WTC11 (cell line): ENCODE results near the gene SLIT3. TPM values are rescaled to one million over a fixed set of nuclear protein-coding genes. Genes with fewer than 3 reads are reported as not detected.

Experiments used
- ATF1 ChIP-seq: sonication (generic); formaldehyde crosslinking; IDR thresholded peaks from 2 replicates; pipeline ENCODE4 v1.8.1; 2023; ENCODE audit warnings: mild to moderate bottlenecking, moderate library complexity, missing genetic modification reagents
- CREM ChIP-seq: sonication (generic); formaldehyde crosslinking; IDR thresholded peaks from 2 replicates; pipeline ENCODE4 v1.8.1; 2022; ENCODE audit warnings: mild to moderate bottlenecking, missing genetic modification reagents, moderate library complexity
- JAZF1 ChIP-seq: fragments of 250-450 bp; sonication (Bioruptor Pico); IDR thresholded peaks from 2 replicates; pipeline ENCODE4 v1.9.0; 2021; ENCODE audit warnings: moderate library complexity, mild to moderate bottlenecking, inconsistent platforms
- JUN ChIP-seq: sonication (generic); formaldehyde crosslinking; IDR thresholded peaks from 2 replicates; pipeline ENCODE4 v1.8.0; 2023; ENCODE audit warnings: mild to moderate bottlenecking, missing genetic modification reagents
- NFYB ChIP-seq: sonication (generic); formaldehyde crosslinking; conservative IDR thresholded peaks from 2 replicates; pipeline ENCODE4 v1.8.0; 2022; ENCODE audit warnings: low read depth, missing genetic modification reagents
- NR3C1 ChIP-seq: sonication (generic); formaldehyde crosslinking; conservative IDR thresholded peaks from 2 replicates; pipeline ENCODE4 v1.8.1; 2023; ENCODE audit warnings: low read depth, mild to moderate bottlenecking, missing genetic modification reagents
- PRRX2 ChIP-seq: fragments of 250-450 bp; sonication (Bioruptor Pico); IDR thresholded peaks from 2 replicates; pipeline ENCODE4 v1.8.0; 2021; ENCODE audit warnings: mild to moderate bottlenecking
- SMAD4 ChIP-seq: sonication (generic); formaldehyde crosslinking; IDR thresholded peaks from 2 replicates; pipeline ENCODE4 v1.8.0; 2022; ENCODE audit warnings: mild to moderate bottlenecking, missing genetic modification reagents
- ZNF396 ChIP-seq: fragments of 250-450 bp; sonication (Bioruptor Pico); IDR thresholded peaks from 2 replicates; pipeline ENCODE4 v1.8.0; 2021; ENCODE audit warnings: mild to moderate bottlenecking, moderate library complexity, borderline replicate concordance
- total RNA-seq: library from RNA; stranded (reverse); gene quantifications from 3 replicates; pipeline ENCODE4 v1.2.3, GENCODE V29; 2021
- TF ChIP-seq, protein P1 (sequence below): fragments of 250-450 bp; sonication (Bioruptor Pico); IDR thresholded peaks from 2 replicates; pipeline ENCODE4 v1.9.0; 2021; ENCODE audit warnings: mild to moderate bottlenecking, borderline replicate concordance
- TF ChIP-seq, protein P2 (sequence below): sonication (generic); formaldehyde crosslinking; IDR thresholded peaks from 2 replicates; pipeline ENCODE4 v1.8.0; 2022; ENCODE audit warnings: mild to moderate bottlenecking, missing genetic modification reagents
- TF ChIP-seq, protein P3 (sequence below): fragments of 250-450 bp; sonication (Bioruptor Pico); IDR thresholded peaks from 2 replicates; pipeline ENCODE4 v1.9.0; 2021; ENCODE audit warnings: mild to moderate bottlenecking
- TF ChIP-seq, protein P4 (sequence below): sonication (generic); formaldehyde crosslinking; IDR thresholded peaks from 2 replicates; pipeline ENCODE4 v1.8.0; 2023; ENCODE audit warnings: mild to moderate bottlenecking, missing genetic modification reagents
- TF ChIP-seq, protein P5 (sequence below): sonication (generic); formaldehyde crosslinking; IDR thresholded peaks from 2 replicates; pipeline ENCODE4 v1.8.1; 2022; ENCODE audit warnings: low read depth, mild to moderate bottlenecking, moderate library complexity, missing genetic modification reagents, borderline replicate concordance
- TF ChIP-seq, protein P6 (sequence below): fragments of 250-450 bp; sonication (Bioruptor Pico); IDR thresholded peaks from 2 replicates; pipeline ENCODE4 v1.9.0; 2021; ENCODE audit warnings: moderate library complexity, mild to moderate bottlenecking, inconsistent platforms, borderline replicate concordance

SLIT3 gene
- total RNA-seq, 1 experiment from 2014 or later, result 1.9 TPM

DNA sequence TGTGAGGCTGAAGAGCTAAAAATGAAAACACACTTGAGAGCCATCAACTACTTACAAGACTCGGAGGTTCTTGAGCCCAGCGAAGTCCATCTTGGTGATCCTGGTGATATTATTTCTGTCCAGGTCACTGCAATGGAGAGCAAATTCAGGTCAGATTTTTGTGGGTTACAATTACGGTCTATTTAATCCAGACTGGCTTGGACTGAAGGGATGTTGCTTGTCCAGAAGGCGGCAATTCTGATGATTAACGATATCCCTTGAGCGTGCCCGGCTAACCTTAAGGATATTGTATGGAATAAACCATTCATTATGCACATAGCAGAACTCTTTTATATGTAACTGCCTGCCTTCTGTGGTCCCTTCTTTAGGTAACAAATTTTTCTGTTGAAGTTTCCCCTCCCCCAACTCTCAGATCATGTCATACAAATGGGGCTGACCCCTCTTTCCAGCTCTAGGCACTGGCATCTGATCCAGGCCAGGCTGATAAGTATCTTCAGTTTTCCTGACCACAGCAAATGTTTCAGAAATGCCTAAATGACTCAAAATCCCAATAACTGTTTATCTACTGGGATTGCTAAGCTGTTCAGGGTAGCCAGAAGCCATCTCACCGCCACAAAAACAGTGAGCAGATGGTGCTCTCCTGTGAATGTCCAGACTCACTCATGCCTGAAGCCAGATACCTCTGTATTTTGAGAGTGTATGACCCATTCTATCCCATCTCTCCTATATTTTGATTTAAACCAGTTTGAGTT, 49.4 kb downstream of the SLIT3 start (continued):
- TF ChIP-seq, protein P1, sequence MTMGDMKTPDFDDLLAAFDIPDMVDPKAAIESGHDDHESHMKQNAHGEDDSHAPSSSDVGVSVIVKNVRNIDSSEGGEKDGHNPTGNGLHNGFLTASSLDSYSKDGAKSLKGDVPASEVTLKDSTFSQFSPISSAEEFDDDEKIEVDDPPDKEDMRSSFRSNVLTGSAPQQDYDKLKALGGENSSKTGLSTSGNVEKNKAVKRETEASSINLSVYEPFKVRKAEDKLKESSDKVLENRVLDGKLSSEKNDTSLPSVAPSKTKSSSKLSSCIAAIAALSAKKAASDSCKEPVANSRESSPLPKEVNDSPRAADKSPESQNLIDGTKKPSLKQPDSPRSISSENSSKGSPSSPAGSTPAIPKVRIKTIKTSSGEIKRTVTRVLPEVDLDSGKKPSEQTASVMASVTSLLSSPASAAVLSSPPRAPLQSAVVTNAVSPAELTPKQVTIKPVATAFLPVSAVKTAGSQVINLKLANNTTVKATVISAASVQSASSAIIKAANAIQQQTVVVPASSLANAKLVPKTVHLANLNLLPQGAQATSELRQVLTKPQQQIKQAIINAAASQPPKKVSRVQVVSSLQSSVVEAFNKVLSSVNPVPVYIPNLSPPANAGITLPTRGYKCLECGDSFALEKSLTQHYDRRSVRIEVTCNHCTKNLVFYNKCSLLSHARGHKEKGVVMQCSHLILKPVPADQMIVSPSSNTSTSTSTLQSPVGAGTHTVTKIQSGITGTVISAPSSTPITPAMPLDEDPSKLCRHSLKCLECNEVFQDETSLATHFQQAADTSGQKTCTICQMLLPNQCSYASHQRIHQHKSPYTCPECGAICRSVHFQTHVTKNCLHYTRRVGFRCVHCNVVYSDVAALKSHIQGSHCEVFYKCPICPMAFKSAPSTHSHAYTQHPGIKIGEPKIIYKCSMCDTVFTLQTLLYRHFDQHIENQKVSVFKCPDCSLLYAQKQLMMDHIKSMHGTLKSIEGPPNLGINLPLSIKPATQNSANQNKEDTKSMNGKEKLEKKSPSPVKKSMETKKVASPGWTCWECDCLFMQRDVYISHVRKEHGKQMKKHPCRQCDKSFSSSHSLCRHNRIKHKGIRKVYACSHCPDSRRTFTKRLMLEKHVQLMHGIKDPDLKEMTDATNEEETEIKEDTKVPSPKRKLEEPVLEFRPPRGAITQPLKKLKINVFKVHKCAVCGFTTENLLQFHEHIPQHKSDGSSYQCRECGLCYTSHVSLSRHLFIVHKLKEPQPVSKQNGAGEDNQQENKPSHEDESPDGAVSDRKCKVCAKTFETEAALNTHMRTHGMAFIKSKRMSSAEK (CRISPR knock-in tag), result no peak
- no peak for TF ChIP-seq PRRX2 (CRISPR knock-in tag)
- no peak for TF ChIP-seq JAZF1
- TF ChIP-seq, protein P2, sequence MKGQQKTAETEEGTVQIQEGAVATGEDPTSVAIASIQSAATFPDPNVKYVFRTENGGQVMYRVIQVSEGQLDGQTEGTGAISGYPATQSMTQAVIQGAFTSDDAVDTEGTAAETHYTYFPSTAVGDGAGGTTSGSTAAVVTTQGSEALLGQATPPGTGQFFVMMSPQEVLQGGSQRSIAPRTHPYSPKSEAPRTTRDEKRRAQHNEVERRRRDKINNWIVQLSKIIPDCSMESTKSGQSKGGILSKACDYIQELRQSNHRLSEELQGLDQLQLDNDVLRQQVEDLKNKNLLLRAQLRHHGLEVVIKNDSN (CRISPR knock-in tag), result no peak
- TF ChIP-seq, protein P3, sequence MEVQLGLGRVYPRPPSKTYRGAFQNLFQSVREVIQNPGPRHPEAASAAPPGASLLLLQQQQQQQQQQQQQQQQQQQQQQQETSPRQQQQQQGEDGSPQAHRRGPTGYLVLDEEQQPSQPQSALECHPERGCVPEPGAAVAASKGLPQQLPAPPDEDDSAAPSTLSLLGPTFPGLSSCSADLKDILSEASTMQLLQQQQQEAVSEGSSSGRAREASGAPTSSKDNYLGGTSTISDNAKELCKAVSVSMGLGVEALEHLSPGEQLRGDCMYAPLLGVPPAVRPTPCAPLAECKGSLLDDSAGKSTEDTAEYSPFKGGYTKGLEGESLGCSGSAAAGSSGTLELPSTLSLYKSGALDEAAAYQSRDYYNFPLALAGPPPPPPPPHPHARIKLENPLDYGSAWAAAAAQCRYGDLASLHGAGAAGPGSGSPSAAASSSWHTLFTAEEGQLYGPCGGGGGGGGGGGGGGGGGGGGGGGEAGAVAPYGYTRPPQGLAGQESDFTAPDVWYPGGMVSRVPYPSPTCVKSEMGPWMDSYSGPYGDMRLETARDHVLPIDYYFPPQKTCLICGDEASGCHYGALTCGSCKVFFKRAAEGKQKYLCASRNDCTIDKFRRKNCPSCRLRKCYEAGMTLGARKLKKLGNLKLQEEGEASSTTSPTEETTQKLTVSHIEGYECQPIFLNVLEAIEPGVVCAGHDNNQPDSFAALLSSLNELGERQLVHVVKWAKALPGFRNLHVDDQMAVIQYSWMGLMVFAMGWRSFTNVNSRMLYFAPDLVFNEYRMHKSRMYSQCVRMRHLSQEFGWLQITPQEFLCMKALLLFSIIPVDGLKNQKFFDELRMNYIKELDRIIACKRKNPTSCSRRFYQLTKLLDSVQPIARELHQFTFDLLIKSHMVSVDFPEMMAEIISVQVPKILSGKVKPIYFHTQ (CRISPR knock-in tag), result no peak
- TF ChIP-seq, protein P4, sequence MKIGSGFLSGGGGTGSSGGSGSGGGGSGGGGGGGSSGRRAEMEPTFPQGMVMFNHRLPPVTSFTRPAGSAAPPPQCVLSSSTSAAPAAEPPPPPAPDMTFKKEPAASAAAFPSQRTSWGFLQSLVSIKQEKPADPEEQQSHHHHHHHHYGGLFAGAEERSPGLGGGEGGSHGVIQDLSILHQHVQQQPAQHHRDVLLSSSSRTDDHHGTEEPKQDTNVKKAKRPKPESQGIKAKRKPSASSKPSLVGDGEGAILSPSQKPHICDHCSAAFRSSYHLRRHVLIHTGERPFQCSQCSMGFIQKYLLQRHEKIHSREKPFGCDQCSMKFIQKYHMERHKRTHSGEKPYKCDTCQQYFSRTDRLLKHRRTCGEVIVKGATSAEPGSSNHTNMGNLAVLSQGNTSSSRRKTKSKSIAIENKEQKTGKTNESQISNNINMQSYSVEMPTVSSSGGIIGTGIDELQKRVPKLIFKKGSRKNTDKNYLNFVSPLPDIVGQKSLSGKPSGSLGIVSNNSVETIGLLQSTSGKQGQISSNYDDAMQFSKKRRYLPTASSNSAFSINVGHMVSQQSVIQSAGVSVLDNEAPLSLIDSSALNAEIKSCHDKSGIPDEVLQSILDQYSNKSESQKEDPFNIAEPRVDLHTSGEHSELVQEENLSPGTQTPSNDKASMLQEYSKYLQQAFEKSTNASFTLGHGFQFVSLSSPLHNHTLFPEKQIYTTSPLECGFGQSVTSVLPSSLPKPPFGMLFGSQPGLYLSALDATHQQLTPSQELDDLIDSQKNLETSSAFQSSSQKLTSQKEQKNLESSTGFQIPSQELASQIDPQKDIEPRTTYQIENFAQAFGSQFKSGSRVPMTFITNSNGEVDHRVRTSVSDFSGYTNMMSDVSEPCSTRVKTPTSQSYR (CRISPR knock-in tag), result no peak
- TF ChIP-seq NR3C1, result no peak
- TF ChIP-seq, protein P5, sequence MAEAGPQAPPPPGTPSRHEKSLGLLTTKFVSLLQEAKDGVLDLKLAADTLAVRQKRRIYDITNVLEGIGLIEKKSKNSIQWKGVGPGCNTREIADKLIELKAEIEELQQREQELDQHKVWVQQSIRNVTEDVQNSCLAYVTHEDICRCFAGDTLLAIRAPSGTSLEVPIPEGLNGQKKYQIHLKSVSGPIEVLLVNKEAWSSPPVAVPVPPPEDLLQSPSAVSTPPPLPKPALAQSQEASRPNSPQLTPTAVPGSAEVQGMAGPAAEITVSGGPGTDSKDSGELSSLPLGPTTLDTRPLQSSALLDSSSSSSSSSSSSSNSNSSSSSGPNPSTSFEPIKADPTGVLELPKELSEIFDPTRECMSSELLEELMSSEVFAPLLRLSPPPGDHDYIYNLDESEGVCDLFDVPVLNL (CRISPR knock-in tag), result no peak
- TF ChIP-seq CREM (CRISPR knock-in tag), result no peak
- no peak for TF ChIP-seq JUN (CRISPR knock-in tag)
- no peak for TF ChIP-seq NFYB (CRISPR knock-in tag)
- TF ChIP-seq ZNF396 (CRISPR knock-in tag), result no peak
- TF ChIP-seq, protein P6, sequence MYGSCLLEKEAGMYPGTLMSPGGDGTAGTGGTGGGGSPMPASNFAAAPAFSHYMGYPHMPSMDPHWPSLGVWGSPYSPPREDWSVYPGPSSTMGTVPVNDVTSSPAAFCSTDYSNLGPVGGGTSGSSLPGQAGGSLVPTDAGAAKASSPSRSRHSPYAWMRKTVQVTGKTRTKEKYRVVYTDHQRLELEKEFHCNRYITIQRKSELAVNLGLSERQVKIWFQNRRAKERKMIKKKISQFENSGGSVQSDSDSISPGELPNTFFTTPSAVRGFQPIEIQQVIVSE (CRISPR knock-in tag), result no peak
- no peak for TF ChIP-seq SMAD4 (CRISPR knock-in tag)
- no peak for TF ChIP-seq ATF1 (CRISPR knock-in tag)
